Sigmoid colon (tissue), 7 donors: ENCODE measurements around the gene ST3GAL2. TPM values are rescaled to one million over a fixed set of nuclear protein-coding genes. Genes with fewer than 3 reads are reported as not detected.
A peak's percentile ranks its signal among the peaks of the same experiment; 100 is the strongest.

Source experiments
- DNase-seq: peaks from one replicate; pipeline ENCODE4 v3.0.0-alpha.2; 2019
- H3K27ac ChIP-seq, 4 donors: fragments of 200-600 bp; sonication (generic); one replicate each; pipeline ENCODE4 v1.5.1; 2016 to 2019; ENCODE audit warnings: mild to moderate bottlenecking in 1 of 4
- H3K27me3 ChIP-seq, 3 donors: fragments of 200-600 bp; sonication (generic); one replicate each; pipeline ENCODE4 v1.5.1; 2019; ENCODE audit warnings: mild to moderate bottlenecking in 1 of 3
- H3K36me3 ChIP-seq, 4 donors: fragments of 200-600 bp; sonication (generic); one replicate each; pipeline ENCODE4 v1.5.1; 2016 to 2019
- H3K4me1 ChIP-seq, 4 donors: fragments of 200-600 bp; sonication (generic); one replicate each; pipeline ENCODE4 v1.5.1; 2017 to 2019
- H3K4me3 ChIP-seq, 4 donors: fragments of 200-600 bp; sonication (generic); one replicate each; pipeline ENCODE4 v1.5.1; 2017 to 2019; ENCODE audit warnings: mild to moderate bottlenecking in 2 of 4, moderate library complexity in 1 of 4
- H3K9me3 ChIP-seq, 4 donors: fragments of 200-600 bp in 3 of 4; sonication (generic) in 3 of 4; one replicate each; pipeline versions ENCODE4 v1.5.1 to v1.6.1; 2013 to 2019
- EP300 ChIP-seq, 4 donors: sonication (generic); formaldehyde crosslinking; IDR thresholded peaks; one replicate each; pipeline ENCODE4 v1.6.1; 2017; ENCODE audit warnings: antibody characterized with exemption in 4 of 4
- POLR2A ChIP-seq, 2 donors: fragments of 450-650 bp; IDR thresholded peaks; one replicate each; pipeline ENCODE4 v1.6.1; 2016; ENCODE audit warnings: antibody characterized with exemption in 2 of 2, mild to moderate bottlenecking in 2 of 2, moderate library complexity in 2 of 2
- POLR2AphosphoS5 ChIP-seq, 4 donors: sonication (generic); formaldehyde crosslinking; IDR thresholded peaks; one replicate each; pipeline ENCODE4 v1.6.1; 2017; ENCODE audit warnings: antibody characterized with exemption in 4 of 4
- WGBS, 2 donors: extraction: QIAGEN DNeasy Blood & Tissue Kit; methylation state at CpG; one replicate each; pipeline ENCODE4 v1.1.7; 2013; 5-methylcytosine and 5-hydroxymethylcytosine counted together
- intact Hi-C: fragments of 100-400 bp; cut with DNase I; formaldehyde crosslinking; loops from one replicate; pipeline ENCODE4 v1.15.1; 2023
- polyA plus RNA-seq, 3 donors: library from polyadenylated mRNA; stranded (reverse); fragments of 200-250 nt; gene quantifications; one replicate each; pipeline ENCODE4 v1.2.3, GENCODE V29; 2013
- total RNA-seq, 4 donors: library from RNA; depleted of rRNA; stranded (reverse); fragments of >200 nt; gene quantifications; one replicate each; pipeline ENCODE4 v1.1.0, GENCODE V29; 2016
- TF ChIP-seq, protein P1 (sequence below), 4 experiments: fragments of 450-650 bp in 3 of 4; fragments of 200-600 bp in 1 of 4; IDR thresholded peaks; one replicate each; pipeline ENCODE4 v1.5.1; 2016 to 2019; ENCODE audit warnings: antibody characterized with exemption in 4 of 4, mild to moderate bottlenecking in 3 of 4, moderate library complexity in 2 of 4
- donor health status: healthy with polysubstance abuse.
- donor health status: Bipolar disorder and iron deficiency.
- donor health status: healthy.

ST3GAL2 gene
- total and polyA plus RNA-seq, 7 donors, result 2.3 to 21.3 (median 14.0) TPM

DNA sequence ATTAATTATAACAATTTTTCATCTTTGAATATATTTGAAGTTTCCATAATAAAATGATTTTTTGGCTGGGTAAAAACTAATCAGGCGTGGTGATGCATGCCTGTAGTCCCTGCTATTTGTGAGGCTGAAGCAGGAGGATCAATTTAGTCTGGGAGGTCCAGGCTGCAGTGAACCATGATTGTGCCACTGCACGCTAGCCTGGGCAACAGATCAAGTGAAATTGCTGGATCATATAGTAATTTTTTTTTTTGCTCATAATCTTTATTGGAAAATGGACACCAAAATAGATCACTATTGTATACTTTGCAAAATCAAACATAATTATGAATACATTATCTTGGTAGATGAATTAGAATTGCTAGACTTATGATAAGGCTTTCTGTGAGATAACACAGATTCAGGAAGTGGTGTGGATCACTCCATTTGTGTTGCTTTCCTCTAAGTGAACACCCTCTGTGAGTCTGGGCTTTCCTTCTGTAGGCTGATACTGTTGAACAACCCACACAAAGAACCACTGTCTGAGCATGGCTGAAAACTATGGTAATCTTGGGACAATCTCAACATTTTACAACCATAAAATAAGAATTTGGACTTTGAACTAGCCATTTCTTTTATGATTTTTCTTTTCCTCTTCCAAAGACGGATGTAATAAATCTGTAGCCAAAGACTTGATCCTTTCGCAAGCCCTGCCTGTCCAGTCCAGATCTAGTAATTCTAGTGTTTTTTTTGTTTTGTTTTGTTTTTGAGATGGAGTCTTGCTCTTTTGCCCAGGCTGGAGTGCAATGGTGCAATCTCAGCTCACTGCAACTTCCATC is 5.6 kb upstream of the ST3GAL2 start:
- H3K27ac ChIP-seq, result no peak overlapping the region
- intact Hi-C loops, result no loop called here

DNA sequence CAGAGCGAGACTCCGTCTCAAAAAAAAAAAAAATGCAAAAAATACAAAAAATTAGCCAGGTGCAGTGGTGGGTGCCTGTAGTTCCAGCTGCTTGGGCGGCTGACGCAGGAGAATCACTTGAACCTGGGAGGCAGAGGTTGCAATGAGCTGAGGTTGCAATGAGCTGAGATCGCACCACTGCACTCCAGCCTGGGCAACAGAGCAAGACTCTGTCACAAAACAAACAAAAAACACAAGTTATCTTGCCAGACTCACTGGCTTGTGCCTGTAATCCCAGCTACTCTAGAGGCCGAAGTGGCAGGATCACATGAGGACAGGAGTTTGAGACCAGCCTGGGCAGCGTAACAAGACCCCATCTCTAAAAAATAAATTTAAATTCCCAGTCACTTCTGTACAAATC is 3.4 kb upstream of the ST3GAL2 start:
- WGBS, 2 donors, result 95 to 97% methylated on average over 7 of the region's 7 CpGs
- H3K27me3 ChIP-seq, result no peaks in the 10 kb centered on the region
- TF ChIP-seq, protein P1, sequence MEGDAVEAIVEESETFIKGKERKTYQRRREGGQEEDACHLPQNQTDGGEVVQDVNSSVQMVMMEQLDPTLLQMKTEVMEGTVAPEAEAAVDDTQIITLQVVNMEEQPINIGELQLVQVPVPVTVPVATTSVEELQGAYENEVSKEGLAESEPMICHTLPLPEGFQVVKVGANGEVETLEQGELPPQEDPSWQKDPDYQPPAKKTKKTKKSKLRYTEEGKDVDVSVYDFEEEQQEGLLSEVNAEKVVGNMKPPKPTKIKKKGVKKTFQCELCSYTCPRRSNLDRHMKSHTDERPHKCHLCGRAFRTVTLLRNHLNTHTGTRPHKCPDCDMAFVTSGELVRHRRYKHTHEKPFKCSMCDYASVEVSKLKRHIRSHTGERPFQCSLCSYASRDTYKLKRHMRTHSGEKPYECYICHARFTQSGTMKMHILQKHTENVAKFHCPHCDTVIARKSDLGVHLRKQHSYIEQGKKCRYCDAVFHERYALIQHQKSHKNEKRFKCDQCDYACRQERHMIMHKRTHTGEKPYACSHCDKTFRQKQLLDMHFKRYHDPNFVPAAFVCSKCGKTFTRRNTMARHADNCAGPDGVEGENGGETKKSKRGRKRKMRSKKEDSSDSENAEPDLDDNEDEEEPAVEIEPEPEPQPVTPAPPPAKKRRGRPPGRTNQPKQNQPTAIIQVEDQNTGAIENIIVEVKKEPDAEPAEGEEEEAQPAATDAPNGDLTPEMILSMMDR (IDR thresholded peaks at IDR 0.05), result no peak
- TF ChIP-seq POLR2AphosphoS5 (IDR thresholded peaks at IDR 0.05), result no peak
- no peak for TF ChIP-seq POLR2A (IDR thresholded peaks at IDR 0.05)
- TF ChIP-seq EP300 (IDR thresholded peaks at IDR 0.05), result no peak
- no peak overlapping the region for H3K27ac ChIP-seq
- no peaks in the 10 kb centered on the region for H3K9me3 ChIP-seq
- peaks cover 0 to 17% (median 16%) of the 10 kb centered on the region in 4 donors for H3K4me1 ChIP-seq
- no peaks in the 10 kb centered on the region for H3K36me3 ChIP-seq
- DNase-seq, result no peak
- H3K4me3 ChIP-seq, result no peak overlapping the region
- intact Hi-C loops, result no loop called here

More for the DNA sequence above, 5.6 kb upstream of the ST3GAL2 start:
- no peaks in the 10 kb centered on the region for H3K27me3 ChIP-seq
- H3K36me3 ChIP-seq, result no peaks in the 10 kb centered on the region
- DNase-seq, result no peak
- 19 to 69% methylated on average over 4 of the region's 4 CpGs for WGBS, 2 donors
- H3K4me1 ChIP-seq, result peaks cover 0 to 5% (median 3%) of the 10 kb centered on the region in 4 donors
- H3K9me3 ChIP-seq, result no peaks in the 10 kb centered on the region
- TF ChIP-seq, protein P1 (IDR thresholded peaks at IDR 0.05), result no peak
- TF ChIP-seq POLR2AphosphoS5 (IDR thresholded peaks at IDR 0.05) (no peak), POLR2A (IDR thresholded peaks at IDR 0.05) (no peak), EP300 (IDR thresholded peaks at IDR 0.05) (no peak)
- no peak overlapping the region for H3K4me3 ChIP-seq

DNA sequence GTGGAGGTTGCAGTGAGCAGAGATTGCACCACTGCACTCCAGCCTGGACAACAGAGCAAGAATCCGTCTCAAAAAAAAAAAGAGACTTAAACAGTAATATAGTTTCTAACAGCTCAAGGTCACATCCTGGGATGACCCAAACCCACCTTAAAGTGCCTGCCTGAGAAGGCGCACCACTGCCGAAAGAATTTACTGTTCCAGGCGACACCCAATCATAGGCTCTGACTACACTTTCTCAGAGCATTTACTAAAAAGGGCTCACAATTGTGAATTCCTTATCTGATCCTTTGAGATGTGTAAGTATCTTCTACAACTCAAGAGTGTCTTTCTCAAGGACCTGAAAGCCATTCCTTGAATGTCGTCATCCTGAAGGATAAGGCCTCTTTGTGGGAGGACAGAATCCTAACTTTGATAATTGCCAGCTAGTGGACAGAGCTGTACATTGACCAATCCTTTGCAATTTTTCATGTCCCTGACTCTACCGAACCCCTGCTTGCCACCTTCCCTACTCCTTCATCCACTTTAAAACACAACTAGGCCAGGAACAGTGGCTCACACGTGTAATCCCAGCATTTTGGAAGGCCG is 2.6 kb upstream of the ST3GAL2 start:
- 84 to 92% methylated on average over 8 of the region's 8 CpGs for WGBS, 2 donors
- TF ChIP-seq POLR2A (IDR thresholded peaks at IDR 0.05) (no peak), POLR2AphosphoS5 (IDR thresholded peaks at IDR 0.05) (no peak), EP300 (IDR thresholded peaks at IDR 0.05) (no peak)
- TF ChIP-seq, protein P1 (IDR thresholded peaks at IDR 0.05), result no peak
- no peak overlapping the region for H3K27ac ChIP-seq
- no peaks in the 10 kb centered on the region for H3K36me3 ChIP-seq
- intact Hi-C loops, result no loop called here
- no peak overlapping the region for H3K4me3 ChIP-seq
- DNase-seq, result no peak
- peaks cover 0 to 26% (median 23%) of the 10 kb centered on the region in 4 donors for H3K4me1 ChIP-seq
- H3K27me3 ChIP-seq, result no peaks in the 10 kb centered on the region
- H3K9me3 ChIP-seq, result no peaks in the 10 kb centered on the region

- no peak overlapping the region for H3K27ac ChIP-seq
- H3K4me1 ChIP-seq, result peaks cover 0 to 30% (median 23%) of the 10 kb centered on the region in 4 donors
- intact Hi-C loops, result no loop called here
- peak overlapping the region in 1 of 4 donors; percentile 91 for H3K4me3 ChIP-seq
- DNase-seq, result no peak
- no peaks in the 10 kb centered on the region for H3K36me3 ChIP-seq
- no peaks in the 10 kb centered on the region for H3K9me3 ChIP-seq
- TF ChIP-seq POLR2A (IDR thresholded peaks at IDR 0.05) (no peak), POLR2AphosphoS5 (IDR thresholded peaks at IDR 0.05) (no peak), EP300 (IDR thresholded peaks at IDR 0.05) (no peak)
- TF ChIP-seq, protein P1 (IDR thresholded peaks at IDR 0.05), result no peak
- 63 to 80% methylated on average over 11 of the region's 11 CpGs for WGBS, 2 donors
- no peaks in the 10 kb centered on the region for H3K27me3 ChIP-seq
Observed at GRCh38 chr16:70440009-70440692, 1.3 kb upstream of the ST3GAL2 start.
